IPS DF 6.9 (cell line): ENCODE results near the gene FBXL7.

Experiments used
- DNase-seq: peaks from one replicate; pipeline ENCODE4 v3.0.0-alpha.2; 2013; ENCODE audit warnings: low read depth, low spot score
- H3K27ac ChIP-seq: one replicate; pipeline ENCODE4 v1.5.1; 2013; ENCODE audit warnings: low read length, control low read depth
- H3K27me3 ChIP-seq: 2 replicates; pipeline ENCODE4 v1.6.1; 2013; ENCODE audit warnings: mild to moderate bottlenecking, low read length; ENCODE audit not compliant: control insufficient read depth, insufficient read depth
- H3K36me3 ChIP-seq: 2 replicates; pipeline ENCODE4 v1.6.1; 2013; ENCODE audit warnings: low read length; ENCODE audit not compliant: control insufficient read depth, insufficient read depth
- H3K4me1 ChIP-seq: 2 replicates; pipeline ENCODE4 v1.6.1; 2013; ENCODE audit warnings: low read length; ENCODE audit not compliant: control insufficient read depth, insufficient read depth
- H3K4me3 ChIP-seq: 2 replicates; pipeline ENCODE4 v1.5.1; 2013; ENCODE audit warnings: mild to moderate bottlenecking, low read length
- H3K9me3 ChIP-seq: 2 replicates; pipeline ENCODE4 v1.6.1; 2013; ENCODE audit warnings: low read length, inconsistent platforms; ENCODE audit not compliant: control insufficient read depth, insufficient read depth
- WGBS: extraction: QIAGEN DNeasy Blood & Tissue Kit; methylation state at CpG from one replicate; pipeline ENCODE4 v1.1.7; 2013; ENCODE audit warnings: mixed read lengths, missing lambda C conversion rate; ENCODE audit not compliant: insufficient read length, insufficient coverage; 5-methylcytosine and 5-hydroxymethylcytosine counted together

FBXL7 gene

DNA sequence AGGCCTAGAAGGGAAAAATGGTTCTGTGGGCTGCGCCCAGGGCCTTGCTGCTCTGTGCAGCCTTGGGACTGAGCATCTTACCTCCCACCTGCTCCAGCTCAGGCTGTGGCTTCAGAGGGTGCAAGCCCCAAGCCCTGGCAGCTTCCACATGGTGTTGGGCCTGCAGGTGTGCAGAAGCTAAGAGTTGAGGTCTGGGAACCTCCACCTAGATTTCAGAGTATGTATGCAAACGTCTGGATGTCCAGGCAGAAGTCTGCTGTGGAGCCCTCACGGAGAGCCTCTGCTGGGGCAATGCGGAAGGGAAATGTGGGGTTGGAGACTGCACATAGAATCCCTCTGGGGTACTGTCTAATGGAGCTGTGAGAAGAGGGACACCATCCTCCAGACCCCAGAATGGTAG, 36.0 kb downstream of the FBXL7 start:
- Histone ChIP-seq H3K4me3 (no peak overlapping the region), H3K4me1 (no peaks in the 10 kb centered on the region; the same call in 1 of the 2 replicates), H3K27me3 (no peaks in the 10 kb centered on the region), H3K27ac (no peak overlapping the region), H3K36me3 (no peaks in the 10 kb centered on the region), H3K9me3 (peaks cover 2% of the 10 kb centered on the region; the same call in 1 of the 2 replicates)
- WGBS = no CpG with 5 or more reads among the region's 4 CpGs
- no peak for DNase-seq

- peaks cover under 1% of the 10 kb centered on the region for H3K4me1 ChIP-seq
- H3K27ac ChIP-seq = no peak overlapping the region
- no peaks in the 10 kb centered on the region for H3K36me3 ChIP-seq
- no peak for DNase-seq
- H3K4me3 ChIP-seq = no peak overlapping the region
- WGBS = no CpG with 5 or more reads among the region's 2 CpGs
- H3K27me3 ChIP-seq = no peaks in the 10 kb centered on the region
- peaks cover 2% of the 10 kb centered on the region; the same call in 1 of the 2 replicates for H3K9me3 ChIP-seq
Measured at GRCh38 chr5:15538516-15538915, 38.5 kb downstream of the FBXL7 start.

GRCh38 chr5:15539951-15540350, 40.0 kb downstream of the FBXL7 start:
- WGBS = no CpG with 5 or more reads among the region's 2 CpGs
- no peak for DNase-seq
- Histone ChIP-seq H3K36me3 (no peaks in the 10 kb centered on the region), H3K27ac (no peak overlapping the region), H3K27me3 (no peaks in the 10 kb centered on the region), H3K4me3 (no peak overlapping the region), H3K4me1 (peaks cover 1% of the 10 kb centered on the region), H3K9me3 (peaks cover 2% of the 10 kb centered on the region; the same call in 1 of the 2 replicates)

DNA sequence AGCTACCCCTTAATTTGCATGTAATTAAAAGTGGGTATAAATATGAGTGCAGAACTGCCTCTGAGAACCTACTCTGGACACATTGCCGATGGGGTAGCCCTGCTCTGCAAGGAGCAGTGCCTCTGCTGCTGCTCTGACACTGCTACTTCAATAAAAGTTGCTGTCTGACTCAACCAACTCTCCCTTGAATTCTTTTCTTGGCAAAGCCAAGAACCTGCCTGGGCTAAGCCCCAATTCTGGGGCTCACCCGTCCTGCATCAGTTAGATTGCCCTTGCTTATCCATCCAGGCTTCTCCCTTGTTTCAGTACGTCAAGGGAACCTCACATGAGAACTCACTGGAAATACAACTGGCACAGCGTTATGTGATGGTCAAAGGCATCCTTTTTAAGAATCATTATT, 44.1 kb downstream of the FBXL7 start:
- no peaks in the 10 kb centered on the region for H3K36me3 ChIP-seq
- no CpG with 5 or more reads among the region's 4 CpGs for WGBS

GRCh38 chr5:15545082-15545481, 45.1 kb downstream of the FBXL7 start:
- Histone ChIP-seq H3K36me3 (no peaks in the 10 kb centered on the region), H3K27ac (no peak overlapping the region), H3K4me3 (no peak overlapping the region), H3K9me3 (no peaks in the 10 kb centered on the region), H3K4me1 (peaks cover 3% of the 10 kb centered on the region), H3K27me3 (no peaks in the 10 kb centered on the region)
- DNase-seq = no peak
- no CpG with 5 or more reads among the region's 2 CpGs for whole genome bisulfite sequencing

More for the DNA sequence above, 44.1 kb downstream of the FBXL7 start:
- H3K9me3 ChIP-seq = no peaks in the 10 kb centered on the region
- no peak for DNase-seq
- H3K27me3 ChIP-seq = no peaks in the 10 kb centered on the region
- no peak overlapping the region for H3K27ac ChIP-seq
- H3K4me1 ChIP-seq = peaks cover 3% of the 10 kb centered on the region
- H3K4me3 ChIP-seq = no peak overlapping the region

DNA sequence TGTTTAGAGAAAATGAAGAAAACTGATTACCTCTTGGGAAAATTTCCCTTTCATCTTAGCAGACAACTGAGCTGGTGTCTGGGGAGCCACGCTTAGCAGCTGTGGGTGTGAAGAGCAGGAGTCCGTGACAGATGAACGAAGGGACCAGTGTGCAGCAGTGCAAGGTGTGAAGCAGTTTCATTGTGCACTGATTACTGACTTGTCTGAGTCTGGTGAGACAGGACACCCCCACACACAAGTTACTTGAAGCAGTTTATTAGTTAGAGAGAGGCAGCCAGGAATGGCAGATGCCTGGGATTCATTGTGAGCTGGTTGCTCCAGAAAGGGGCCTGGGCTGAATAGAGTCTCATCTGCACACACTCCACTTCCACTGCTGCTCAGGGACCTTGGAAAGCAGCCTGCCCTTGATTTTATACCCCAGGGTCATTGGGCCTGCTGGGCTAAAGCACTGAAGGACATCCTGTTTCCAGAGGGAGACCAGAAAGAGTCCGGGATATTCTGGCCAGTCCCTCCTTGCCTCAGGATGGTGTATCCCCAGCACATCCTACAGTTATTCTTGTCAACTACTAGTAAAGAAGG, 47.4 kb downstream of the FBXL7 start:
- WGBS = no CpG with 5 or more reads among the region's 4 CpGs
- no peaks in the 10 kb centered on the region for H3K27me3 ChIP-seq
- no peak overlapping the region for H3K4me3 ChIP-seq
- H3K36me3 ChIP-seq = peaks cover 3% of the 10 kb centered on the region; the same call in 1 of the 2 replicates
- peaks cover 3% of the 10 kb centered on the region for H3K4me1 ChIP-seq
- no peak overlapping the region for H3K27ac ChIP-seq
- DNase-seq = no peak
- H3K9me3 ChIP-seq = no peaks in the 10 kb centered on the region

DNA sequence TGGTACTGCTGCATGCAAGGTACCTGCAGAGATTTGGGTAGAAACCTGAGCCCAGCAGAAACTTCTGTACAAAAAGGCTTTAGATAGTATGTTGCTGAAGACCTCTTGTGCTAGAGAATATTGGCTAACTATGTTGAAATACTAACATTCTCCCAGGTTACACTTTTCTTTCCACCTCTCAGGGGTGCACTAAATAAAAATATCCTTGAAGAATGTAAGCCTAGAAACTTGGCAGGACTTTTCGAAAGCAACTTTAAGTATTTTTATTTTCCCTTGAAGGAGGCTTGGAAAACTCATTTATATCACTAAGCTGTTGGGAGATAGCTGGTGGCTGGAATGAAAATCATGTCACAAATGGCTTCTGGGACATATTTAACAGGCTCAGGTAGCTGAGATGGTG, 50.0 kb downstream of the FBXL7 start:
- Histone ChIP-seq H3K9me3 (no peaks in the 10 kb centered on the region), H3K27ac (no peak overlapping the region)
- no CpG with 5 or more reads among the region's 1 CpG for WGBS

DNA sequence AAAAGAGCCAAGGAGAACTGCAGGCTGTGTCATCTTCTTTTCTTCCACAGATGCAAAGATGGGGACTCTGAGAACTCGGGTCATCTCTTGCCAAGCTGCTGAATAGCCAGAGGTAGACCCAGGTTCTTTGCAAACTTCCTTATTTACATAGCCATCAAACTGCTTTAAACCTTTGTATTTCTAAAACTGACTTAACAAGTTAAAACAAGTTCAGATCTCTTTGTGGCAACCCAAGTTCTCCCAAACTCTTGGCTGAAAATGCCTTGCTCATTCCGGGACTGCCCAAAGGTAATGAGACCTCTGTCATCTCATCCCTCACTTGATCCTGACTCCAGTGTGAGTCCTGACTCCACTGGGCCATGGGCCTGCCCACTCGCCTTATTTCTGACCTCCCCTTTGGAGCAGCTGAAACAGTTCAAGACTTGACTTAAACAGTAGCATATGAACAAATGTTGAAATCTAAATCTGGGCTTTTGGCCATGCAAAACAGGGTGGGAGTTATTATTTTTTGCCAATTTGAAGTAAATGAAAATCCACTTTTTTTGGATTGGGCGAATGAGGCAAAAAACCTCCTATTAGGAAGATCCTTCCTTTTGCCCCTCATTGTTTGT, 50.6 kb downstream of the FBXL7 start:
- Histone ChIP-seq H3K9me3 (no peaks in the 10 kb centered on the region), H3K4me1 (peaks cover 3% of the 10 kb centered on the region), H3K27me3 (no peaks in the 10 kb centered on the region), H3K36me3 (peaks cover 3% of the 10 kb centered on the region; the same call in 1 of the 2 replicates), H3K27ac (no peak overlapping the region), H3K4me3 (no peak overlapping the region)
- no peak for DNase-seq
- no CpG with 5 or more reads among the region's 4 CpGs for WGBS

More for the DNA sequence above, 50.0 kb downstream of the FBXL7 start:
- DNase-seq = no peak
- Histone ChIP-seq H3K4me3 (no peak overlapping the region), H3K4me1 (peaks cover 3% of the 10 kb centered on the region), H3K36me3 (peaks cover 3% of the 10 kb centered on the region; the same call in 1 of the 2 replicates), H3K27me3 (no peaks in the 10 kb centered on the region)

DNA sequence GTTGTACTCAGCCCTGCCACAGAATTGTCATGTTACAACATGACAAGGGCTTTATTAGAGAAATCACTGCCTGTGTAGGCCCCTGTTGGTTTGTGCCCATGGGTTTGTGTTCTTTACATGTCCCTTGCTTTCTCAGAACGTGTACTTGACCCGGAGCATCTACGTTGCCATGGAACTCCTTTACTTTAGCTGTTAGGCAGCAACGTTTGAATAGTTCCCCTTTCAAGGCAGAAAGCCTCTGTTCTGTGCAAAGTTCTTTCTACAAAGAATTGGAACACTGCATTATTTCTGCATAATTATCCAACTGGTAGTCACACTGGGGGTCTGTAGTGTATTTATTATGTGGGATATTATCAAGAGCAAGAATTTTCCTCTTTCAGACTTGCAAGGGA, 51.1 kb downstream of the FBXL7 start:
- no peak for DNase-seq
- Histone ChIP-seq H3K27ac (no peak overlapping the region), H3K4me3 (no peak overlapping the region), H3K4me1 (peaks cover 3% of the 10 kb centered on the region), H3K9me3 (no peaks in the 10 kb centered on the region), H3K27me3 (no peaks in the 10 kb centered on the region), H3K36me3 (peaks cover 3% of the 10 kb centered on the region; the same call in 1 of the 2 replicates)
- no CpG with 5 or more reads among the region's 4 CpGs for WGBS

- peak; percentile 55 for DNase-seq
- no peak overlapping the region for H3K4me3 ChIP-seq
- no CpG with 5 or more reads among the region's 1 CpG for WGBS
Measured at GRCh38 chr5:15554542-15554941, 54.6 kb downstream of the FBXL7 start.

More at GRCh38 chr5:15554542-15554941, 54.6 kb downstream of the FBXL7 start:
- Histone ChIP-seq H3K27ac (no peak overlapping the region), H3K4me1 (peaks cover 3% of the 10 kb centered on the region; the same call in 1 of the 2 replicates), H3K27me3 (no peaks in the 10 kb centered on the region), H3K36me3 (peaks cover 3% of the 10 kb centered on the region; the same call in 1 of the 2 replicates), H3K9me3 (no peaks in the 10 kb centered on the region)
